Gastrocnemius medialis (tissue), 4 donors: Measurements from ENCODE around the gene NCAPD3. TPM values are rescaled to one million over a fixed set of nuclear protein-coding genes. Genes with fewer than 3 reads are reported as not detected.

ENCODE experiments used
- ATAC-seq, 2 donors: fragments of 150-250 bp; one replicate each; pipeline ENCODE4 v1.9.1; 2016
- DNase-seq, 2 donors: peaks; one replicate each; pipeline ENCODE4 v3.0.0-alpha.2; 2019
- H3K27ac ChIP-seq, 4 donors: fragments of 200-600 bp; sonication (generic); 1 replicate in 1 of 4; 2 replicates in 3 of 4; pipeline ENCODE4 v1.5.1; 2016 to 2018; ENCODE audit warnings: mild to moderate bottlenecking in 2 of 4, moderate library complexity in 1 of 4
- H3K27me3 ChIP-seq, 3 donors: fragments of 200-600 bp; sonication (generic) in 2 of 3; 1 replicate in 1 of 3; 2 replicates in 2 of 3; pipeline versions ENCODE4 v1.5.1 to v1.6.0; 2016 to 2019; ENCODE audit warnings: mild to moderate bottlenecking in 1 of 3, moderate library complexity in 1 of 3
- H3K36me3 ChIP-seq, 2 donors: fragments of 200-600 bp; sonication (generic) in 1 of 2; one replicate each; pipeline ENCODE4 v1.5.1; 2017 to 2018
- H3K4me1 ChIP-seq, 2 donors: fragments of 200-600 bp; sonication (generic) in 1 of 2; one replicate each; pipeline ENCODE4 v1.5.1; 2016 to 2017; ENCODE audit warnings: mild to moderate bottlenecking in 2 of 2
- H3K4me3 ChIP-seq, 4 donors: fragments of 200-600 bp; sonication (generic) in 3 of 4; 1 replicate in 1 of 4; 2 replicates in 3 of 4; pipeline ENCODE4 v1.5.1; 2016 to 2019; ENCODE audit warnings: mild to moderate bottlenecking in 2 of 4
- H3K9me3 ChIP-seq, 3 donors: fragments of 200-600 bp; sonication (generic) in 2 of 3; 1 replicate in 1 of 3; 2 replicates in 2 of 3; pipeline ENCODE4 v1.5.1; 2016 to 2019
- CTCF ChIP-seq, 5 experiments: fragments of 450-650 bp in 3 of 5; fragments of 200-600 bp in 2 of 5; sonication (generic) in 2 of 5; IDR thresholded peaks in 4 of 5; conservative IDR thresholded peaks in 1 of 5; 1 replicate in 4 of 5; 2 replicates in 1 of 5; pipeline ENCODE4 v1.5.1; 2016 to 2019; ENCODE audit warnings: antibody characterized with exemption in 5 of 5, mild to moderate bottlenecking in 3 of 5, moderate library complexity in 3 of 5
- POLR2A ChIP-seq, 2 donors: fragments of 450-650 bp; IDR thresholded peaks; one replicate each; pipeline ENCODE4 v1.6.1; 2017; ENCODE audit warnings: antibody characterized with exemption in 2 of 2, mild to moderate bottlenecking in 2 of 2, moderate library complexity in 2 of 2
- in situ Hi-C, 4 donors: fragments of 200-750 bp; cut with MboI; loops; one replicate each; pipeline versions ENCODE4 v1.15.0 to v1.8.0; 2017; ENCODE audit warnings: low sequenced_read_pairs in 4 of 4
- intact Hi-C: fragments of 100-400 bp; cut with DNase I; formaldehyde crosslinking; loops from one replicate; pipeline ENCODE4 v1.15.1; 2023; ENCODE audit warnings: low total_unique reads
- total RNA-seq, 4 donors: library from RNA; depleted of rRNA; stranded (reverse); fragments of >200 nt; gene quantifications; one replicate each; pipeline versions ENCODE4 v1.1.0 to v1.2.3, GENCODE V29; 2016

The NCAPD3 gene
- total RNA-seq, 4 donors from 2014 or later: 3.6 to 6.7 (median 4.5) TPM

GRCh38 chr11:134206185-134206584 lies 17.6 kb downstream of the NCAPD3 start:
- intact Hi-C loops (no loop called here), in situ Hi-C loops (no loop called here)
- no peaks in the 10 kb centered on the region for H3K9me3 ChIP-seq
- DNase-seq (no peak), ATAC-seq (no peak)
- no peak overlapping the region for H3K4me3 ChIP-seq
- TF ChIP-seq CTCF (IDR thresholded peaks at IDR 0.05 in 4 of 5, conservative IDR thresholded peaks at IDR 0.05 in 1 of 5) (no peak), POLR2A (IDR thresholded peaks at IDR 0.05) (no peak)
- peaks cover 4 to 53% of the 10 kb centered on the region in 2 donors for H3K36me3 ChIP-seq
- no peak overlapping the region for H3K27ac ChIP-seq
- no peaks in the 10 kb centered on the region for H3K27me3 ChIP-seq
- H3K4me1 ChIP-seq: no peaks in the 10 kb centered on the region

- TF ChIP-seq CTCF (IDR thresholded peaks at IDR 0.05 in 4 of 5, conservative IDR thresholded peaks at IDR 0.05 in 1 of 5) (no peak), POLR2A (IDR thresholded peaks at IDR 0.05) (no peak)
These were observed 18.0 kb downstream of the NCAPD3 start for GRCh38 chr11:134205729-134206128.

GRCh38 chr11:134202661-134203060 lies 21.1 kb downstream of the NCAPD3 start:
- intact Hi-C loops: no loop called here

More at GRCh38 chr11:134205729-134206128, 18.0 kb downstream of the NCAPD3 start:
- Histone ChIP-seq H3K36me3 (peaks cover 4 to 57% of the 10 kb centered on the region in 2 donors), H3K4me1 (no peaks in the 10 kb centered on the region), H3K27me3 (no peaks in the 10 kb centered on the region), H3K9me3 (no peaks in the 10 kb centered on the region), H3K27ac (no peak overlapping the region), H3K4me3 (no peak overlapping the region)
- intact Hi-C loops: no loop called here
- no peak for DNase-seq
- ATAC-seq: no peak
- in situ Hi-C loops: no loop called here

GRCh38 chr11:134200688-134201087 lies 23.1 kb downstream of the NCAPD3 start:
- no peak for ATAC-seq

More at GRCh38 chr11:134202661-134203060, 21.1 kb downstream of the NCAPD3 start:
- Histone ChIP-seq H3K27ac (no peak overlapping the region), H3K36me3 (peaks cover 4 to 57% of the 10 kb centered on the region in 2 donors), H3K9me3 (no peaks in the 10 kb centered on the region), H3K27me3 (no peaks in the 10 kb centered on the region), H3K4me1 (no peaks in the 10 kb centered on the region), H3K4me3 (no peak overlapping the region)
- in situ Hi-C loops: no loop called here
- no peak for DNase-seq
- TF ChIP-seq POLR2A (IDR thresholded peaks at IDR 0.05) (no peak), CTCF (IDR thresholded peaks at IDR 0.05 in 4 of 5, conservative IDR thresholded peaks at IDR 0.05 in 1 of 5) (no peak)
- ATAC-seq: no peak

More at GRCh38 chr11:134200688-134201087, 23.1 kb downstream of the NCAPD3 start:
- no peaks in the 10 kb centered on the region for H3K9me3 ChIP-seq
- no peak for DNase-seq
- no peak overlapping the region for H3K27ac ChIP-seq
- intact Hi-C loops (no loop called here), in situ Hi-C loops (no loop called here)
- TF ChIP-seq POLR2A (IDR thresholded peaks at IDR 0.05): no peak
- TF ChIP-seq CTCF (IDR thresholded peaks at IDR 0.05 in 4 of 5, conservative IDR thresholded peaks at IDR 0.05 in 1 of 5): no peak
- peaks cover 4 to 47% of the 10 kb centered on the region in 2 donors for H3K36me3 ChIP-seq
- H3K4me3 ChIP-seq: no peak overlapping the region
- no peaks in the 10 kb centered on the region for H3K4me1 ChIP-seq
- no peaks in the 10 kb centered on the region for H3K27me3 ChIP-seq
